ENCODE data around the gene ZNF469.

DNA sequence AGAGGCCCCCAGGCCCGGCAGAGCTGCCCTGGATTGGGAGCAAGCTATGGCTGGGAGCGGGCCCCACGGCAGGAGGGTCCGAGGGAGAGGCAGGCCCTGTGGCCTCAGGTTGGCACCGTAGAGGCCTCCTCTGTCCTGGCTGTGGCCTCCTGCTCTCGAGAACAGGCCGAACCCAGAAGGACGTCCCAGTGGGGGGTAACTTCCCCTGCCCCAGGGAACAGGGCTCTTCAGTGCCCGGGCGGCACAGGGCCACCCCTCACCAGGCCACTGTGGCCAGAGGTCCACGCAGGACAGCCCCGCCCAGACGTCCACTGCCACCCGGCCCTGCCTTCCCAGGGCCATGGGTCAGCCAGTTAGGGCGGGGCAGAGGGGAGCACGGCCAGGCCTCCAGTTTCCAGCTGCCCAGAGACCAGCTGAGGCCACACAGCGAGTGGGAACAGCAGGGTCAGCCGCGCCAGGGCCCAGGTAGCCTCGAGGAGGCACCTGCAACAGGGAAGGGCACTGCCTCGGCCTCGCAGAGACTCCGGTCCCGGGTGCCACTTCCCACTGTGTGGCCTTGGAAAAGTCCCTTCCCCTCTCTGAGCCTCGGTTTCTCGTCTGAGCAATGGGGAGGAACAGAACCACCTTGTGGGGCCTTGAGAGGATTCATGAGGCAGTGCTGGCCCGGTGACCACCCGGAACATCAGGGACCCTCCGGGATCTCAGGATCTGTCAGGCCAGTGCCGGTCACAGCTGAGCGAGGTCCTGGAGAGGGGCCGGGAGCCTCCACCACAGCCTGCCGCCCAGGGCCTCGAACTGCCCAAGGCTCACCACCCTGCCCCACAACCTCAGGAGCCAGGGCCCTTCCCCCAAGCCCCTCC lies 32.0 kb downstream of the ZNF469 start:
- TF ChIP-seq, protein P1, sequence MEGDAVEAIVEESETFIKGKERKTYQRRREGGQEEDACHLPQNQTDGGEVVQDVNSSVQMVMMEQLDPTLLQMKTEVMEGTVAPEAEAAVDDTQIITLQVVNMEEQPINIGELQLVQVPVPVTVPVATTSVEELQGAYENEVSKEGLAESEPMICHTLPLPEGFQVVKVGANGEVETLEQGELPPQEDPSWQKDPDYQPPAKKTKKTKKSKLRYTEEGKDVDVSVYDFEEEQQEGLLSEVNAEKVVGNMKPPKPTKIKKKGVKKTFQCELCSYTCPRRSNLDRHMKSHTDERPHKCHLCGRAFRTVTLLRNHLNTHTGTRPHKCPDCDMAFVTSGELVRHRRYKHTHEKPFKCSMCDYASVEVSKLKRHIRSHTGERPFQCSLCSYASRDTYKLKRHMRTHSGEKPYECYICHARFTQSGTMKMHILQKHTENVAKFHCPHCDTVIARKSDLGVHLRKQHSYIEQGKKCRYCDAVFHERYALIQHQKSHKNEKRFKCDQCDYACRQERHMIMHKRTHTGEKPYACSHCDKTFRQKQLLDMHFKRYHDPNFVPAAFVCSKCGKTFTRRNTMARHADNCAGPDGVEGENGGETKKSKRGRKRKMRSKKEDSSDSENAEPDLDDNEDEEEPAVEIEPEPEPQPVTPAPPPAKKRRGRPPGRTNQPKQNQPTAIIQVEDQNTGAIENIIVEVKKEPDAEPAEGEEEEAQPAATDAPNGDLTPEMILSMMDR (IDR thresholded peaks at IDR 0.05; ENCODE audit: extremely low read depth in 1 of 2, insufficient read depth in 1 of 2, low read depth in 1 of 2, low read length in 2 of 2): no peak
- TF ChIP-seq POLR2A (IDR thresholded peaks at IDR 0.05; ENCODE audit: low read depth, low read length): no peak
- TF ChIP-seq, protein P2, sequence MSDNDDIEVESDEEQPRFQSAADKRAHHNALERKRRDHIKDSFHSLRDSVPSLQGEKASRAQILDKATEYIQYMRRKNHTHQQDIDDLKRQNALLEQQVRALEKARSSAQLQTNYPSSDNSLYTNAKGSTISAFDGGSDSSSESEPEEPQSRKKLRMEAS (IDR thresholded peaks at IDR 0.05; ENCODE audit: insufficient read depth, insufficient read length): no peak
